Measurements from ENCODE around the gene SERPINE1. TPM values are rescaled to one million over a fixed set of nuclear protein-coding genes. Genes with fewer than 3 reads are reported as not detected.

Gene SERPINE1
- total and polyA plus RNA-seq, 2 of the 8 experiments (the other 6 are each of a cell fraction or from before 2014, with no cell fraction given), result 3.7 to 5.6 TPM

DNA sequence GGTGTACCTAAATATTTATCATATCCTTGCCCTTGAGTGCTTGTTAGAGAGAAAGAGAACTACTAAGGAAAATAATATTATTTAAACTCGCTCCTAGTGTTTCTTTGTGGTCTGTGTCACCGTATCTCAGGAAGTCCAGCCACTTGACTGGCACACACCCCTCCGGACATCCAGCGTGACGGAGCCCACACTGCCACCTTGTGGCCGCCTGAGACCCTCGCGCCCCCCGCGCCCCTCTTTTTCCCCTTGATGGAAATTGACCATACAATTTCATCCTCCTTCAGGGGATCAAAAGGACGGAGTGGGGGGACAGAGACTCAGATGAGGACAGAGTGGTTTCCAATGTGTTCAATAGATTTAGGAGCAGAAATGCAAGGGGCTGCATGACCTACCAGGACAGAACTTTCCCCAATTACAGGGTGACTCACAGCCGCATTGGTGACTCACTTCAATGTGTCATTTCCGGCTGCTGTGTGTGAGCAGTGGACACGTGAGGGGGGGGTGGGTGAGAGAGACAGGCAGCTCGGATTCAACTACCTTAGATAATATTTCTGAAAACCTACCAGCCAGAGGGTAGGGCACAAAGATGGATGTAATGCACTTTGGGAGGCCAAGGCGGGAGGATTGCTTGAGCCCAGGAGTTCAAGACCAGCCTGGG lies 11.4 kb downstream of the SERPINE1 start (continued):
- peak; percentile 60 to 69 for TF ChIP-seq RAD21 (IDR thresholded peaks at IDR 0.05 in 1 of 2, conservative IDR thresholded peaks at IDR 0.05 in 1 of 2; ENCODE audit: low read depth in 2 of 2, low read length in 2 of 2)
- no peak for TF ChIP-seq RBBP5 (IDR thresholded peaks at IDR 0.05; ENCODE audit: borderline replicate concordance, low read depth, low read length)
- TF ChIP-seq ATF3 (IDR thresholded peaks at IDR 0.05; ENCODE audit: insufficient read depth, low read depth, low read length), result no peak
- TF ChIP-seq CBX8 (IDR thresholded peaks at IDR 0.05; ENCODE audit: borderline replicate concordance, low read depth, low read length), result no peak
- no peak for TF ChIP-seq TAF7 (optimal IDR thresholded peaks at IDR 0.05; ENCODE audit: borderline replicate concordance, low read depth, low read length)
- no peak for TF ChIP-seq TBP (IDR thresholded peaks at IDR 0.05; ENCODE audit: low read depth, low read length)
- TF ChIP-seq TEAD4 (IDR thresholded peaks at IDR 0.05; ENCODE audit: low read depth, low read length), result no peak
- no peak for TF ChIP-seq NRF1 (IDR thresholded peaks at IDR 0.05; ENCODE audit: low read depth, low read length)
- no peak for TF ChIP-seq RNF2 (IDR thresholded peaks at IDR 0.05; ENCODE audit: borderline replicate concordance, low read depth, low read length, missing control alignments, poor library complexity, severe bottlenecking)

Measured in H1 (cell line).